ENCODE results near the gene STK11IP.

Gene STK11IP

DNA sequence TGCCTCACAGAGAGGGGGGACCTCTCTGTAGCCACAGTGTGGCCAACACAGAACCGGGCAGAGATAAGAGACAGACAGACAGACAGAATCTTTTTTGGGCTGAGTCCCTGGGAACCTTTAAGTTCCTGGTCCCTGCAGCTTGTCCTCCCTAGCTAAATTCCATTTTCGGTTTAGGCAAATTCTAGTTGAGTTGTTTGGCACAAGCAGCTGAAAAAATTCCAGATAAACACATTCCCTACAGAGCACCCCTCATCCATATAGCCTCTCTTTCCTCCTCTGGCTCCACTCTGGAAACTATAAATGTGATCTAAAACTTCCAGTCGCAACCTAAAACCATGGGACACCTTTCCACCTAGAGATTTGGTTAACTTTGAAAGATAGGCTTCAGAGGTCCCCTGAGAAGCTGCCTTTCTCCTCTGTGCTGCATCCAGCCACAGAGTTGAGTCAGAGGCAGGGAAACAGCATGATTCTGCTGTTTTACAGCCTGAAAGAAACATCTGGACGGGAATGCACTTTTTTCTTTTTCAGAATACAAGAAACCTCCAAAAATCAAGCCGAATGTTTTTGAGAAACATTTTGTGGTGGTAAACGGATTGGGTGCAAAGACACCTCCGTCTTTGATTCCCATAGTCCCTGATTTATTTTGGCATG, 60.7 kb downstream of the STK11IP start:
- DNase-seq, result no peak

DNA sequence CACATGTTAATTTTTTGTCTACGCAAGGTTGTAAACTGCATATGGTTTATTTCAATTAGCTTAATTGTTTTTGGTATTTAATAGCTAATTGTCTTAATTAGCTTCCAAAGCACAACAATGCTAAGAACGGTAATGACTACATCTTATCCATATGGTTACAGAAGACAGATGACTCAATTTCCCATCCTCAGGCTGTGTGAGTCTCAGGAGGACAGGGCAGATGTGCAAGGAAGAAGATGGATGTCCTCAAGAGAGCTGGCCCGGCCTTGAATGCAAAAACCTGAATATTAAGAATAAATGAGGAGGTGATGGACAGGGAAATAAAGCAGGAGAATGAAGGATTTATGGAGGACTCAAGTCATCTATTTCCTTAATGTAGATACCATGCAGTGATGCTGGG, 61.2 kb downstream of the STK11IP start:
- DNase-seq, result no peak

DNA sequence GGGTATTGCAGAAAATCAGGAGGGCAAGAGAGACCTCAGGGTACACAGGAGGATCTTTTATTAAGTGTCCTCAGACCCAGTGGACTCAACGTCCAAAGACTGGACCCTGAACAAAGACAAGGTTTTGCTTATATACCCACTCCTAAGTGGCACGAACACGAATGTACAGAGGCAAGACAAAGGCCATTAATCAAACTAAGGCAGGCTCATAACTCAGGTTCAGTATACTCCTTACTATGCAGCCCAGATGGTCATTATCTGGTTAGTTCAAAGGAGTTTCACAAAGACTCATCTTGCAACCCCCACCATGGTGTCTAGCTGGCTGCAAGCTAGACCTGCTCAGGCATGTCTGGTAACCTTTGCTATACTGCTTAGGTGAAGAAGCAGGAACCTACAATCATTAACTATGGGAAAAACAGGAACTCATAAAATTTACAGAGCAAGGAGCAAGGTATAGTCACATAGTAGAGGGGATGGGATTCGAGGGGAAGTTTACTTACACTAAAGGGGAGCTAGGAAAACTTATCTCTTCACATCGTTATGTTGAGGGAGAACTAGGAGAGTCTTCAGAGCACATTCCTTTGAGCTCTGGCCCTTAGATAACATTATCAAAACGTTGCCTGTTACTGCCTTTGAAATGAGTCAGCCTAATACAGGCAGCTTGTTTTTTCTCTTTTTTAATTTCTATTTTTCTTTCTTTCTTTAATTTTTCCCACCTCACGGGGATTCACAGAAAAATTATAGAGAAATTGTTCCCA, 63.7 kb downstream of the STK11IP start:
- no peak for DNase-seq

DNA sequence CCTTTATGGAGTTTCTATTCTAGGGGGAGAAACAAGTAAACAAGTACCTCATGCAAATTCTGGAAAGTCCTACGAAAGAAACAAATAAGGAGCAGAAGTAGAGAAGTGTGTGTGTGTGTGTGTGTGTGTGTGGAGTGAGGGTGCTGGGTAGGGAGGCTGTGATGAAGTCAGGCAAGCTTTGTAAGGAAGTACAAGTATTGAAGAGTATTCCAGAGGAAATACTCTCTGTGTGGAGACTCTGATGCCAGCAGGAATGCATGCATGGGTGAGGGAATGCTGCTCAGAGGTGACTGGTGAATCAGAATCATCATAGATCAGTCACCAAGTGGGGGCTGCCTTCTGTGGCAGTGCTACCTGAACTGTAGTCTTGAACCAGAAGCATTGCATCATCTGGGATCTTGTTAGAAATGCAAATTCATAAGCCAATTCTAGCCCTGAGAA, 64.3 kb downstream of the STK11IP start:
- no peak for DNase-seq

DNA sequence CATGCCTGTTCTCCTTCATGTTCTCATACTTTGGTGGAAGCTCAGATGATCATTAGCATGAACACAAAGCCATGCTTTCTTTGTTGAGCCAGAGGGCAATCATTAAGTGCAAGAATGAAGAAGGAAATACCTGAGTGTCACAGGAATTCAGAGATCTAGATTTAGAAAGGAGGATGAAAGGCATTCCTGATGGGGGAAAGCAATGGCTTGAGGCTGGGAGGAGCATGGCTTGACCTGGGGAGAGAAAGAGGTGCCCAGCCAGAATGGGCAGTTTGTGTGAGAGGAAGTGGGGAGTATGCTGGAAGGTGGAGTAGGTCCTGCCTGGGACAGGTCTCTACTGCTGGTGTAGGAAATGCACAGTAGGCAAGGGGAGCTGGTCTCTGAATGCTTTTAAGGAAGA, 64.9 kb downstream of the STK11IP start:
- no peak for DNase-seq

DNA sequence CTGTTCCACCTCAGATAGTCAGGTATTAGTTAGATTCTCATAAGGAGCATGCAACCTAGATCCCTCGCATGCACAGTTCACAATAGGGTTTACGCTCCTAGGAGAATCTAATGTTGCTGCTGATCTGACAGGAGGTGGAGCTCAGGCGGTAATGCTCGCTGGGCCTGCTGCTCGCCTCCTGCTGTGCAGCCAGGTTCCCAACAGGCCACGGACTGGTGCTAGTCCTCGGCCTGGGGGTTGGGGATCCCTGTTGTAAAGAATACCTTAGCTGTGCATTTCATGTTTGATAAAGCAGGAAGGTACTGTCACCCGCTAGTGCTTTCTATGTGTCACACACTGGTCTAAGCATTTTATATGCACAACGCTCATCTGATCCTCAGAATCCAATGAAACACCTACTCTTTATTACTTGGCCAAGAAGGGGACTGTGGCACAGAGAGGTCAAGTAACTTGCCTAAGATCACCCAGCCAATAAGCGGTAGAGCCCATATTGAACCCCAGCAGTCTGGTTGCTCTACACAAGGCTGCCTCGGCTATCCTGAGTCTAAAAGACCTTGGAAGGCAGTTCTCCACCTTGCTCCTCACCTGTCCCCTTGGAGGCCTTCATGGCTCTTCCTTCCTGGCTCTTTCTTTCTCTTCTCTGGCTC, 65.6 kb downstream of the STK11IP start:
- DNase-seq, result no peak

DNA sequence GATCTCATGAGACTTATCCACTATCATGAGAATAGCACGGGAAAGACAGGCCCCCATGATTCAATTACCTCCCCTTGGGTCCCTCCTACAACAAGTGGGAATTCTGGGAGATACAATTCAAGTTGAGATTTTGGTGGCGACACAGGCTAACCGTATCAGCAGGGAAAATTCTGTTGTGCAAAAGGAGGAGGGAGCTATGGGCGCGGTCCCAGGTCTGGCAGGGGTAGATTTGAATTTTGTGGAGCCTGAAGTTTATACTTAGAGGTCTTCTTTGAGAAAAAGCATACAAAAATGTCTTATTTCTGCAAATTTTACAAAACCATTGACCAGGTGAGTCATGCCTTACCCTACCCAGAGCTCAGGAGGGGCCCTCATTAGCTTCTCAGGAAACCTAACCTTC, 66.4 kb downstream of the STK11IP start:
- DNase-seq, result no peak

DNA sequence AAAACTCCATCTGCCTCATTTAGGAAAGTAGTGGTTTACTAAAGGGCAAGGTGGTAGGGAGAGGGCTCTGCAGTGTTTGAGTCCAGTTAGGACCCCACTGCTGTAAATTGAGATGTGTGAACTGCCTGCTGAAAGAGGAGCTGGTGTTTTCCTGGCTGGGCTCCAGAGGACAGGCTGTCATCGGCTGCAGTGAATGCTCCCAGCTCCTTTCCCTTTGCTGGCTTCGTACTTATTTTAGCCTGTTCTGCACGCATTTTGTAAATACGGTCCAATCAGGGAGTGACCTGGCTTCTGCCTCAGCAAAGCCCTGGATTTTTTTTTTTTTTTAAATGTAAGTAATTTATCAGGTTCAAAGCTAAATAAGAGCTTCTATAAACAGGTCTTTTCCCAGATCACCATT, 67.3 kb downstream of the STK11IP start:
- no peak for DNase-seq

DNA sequence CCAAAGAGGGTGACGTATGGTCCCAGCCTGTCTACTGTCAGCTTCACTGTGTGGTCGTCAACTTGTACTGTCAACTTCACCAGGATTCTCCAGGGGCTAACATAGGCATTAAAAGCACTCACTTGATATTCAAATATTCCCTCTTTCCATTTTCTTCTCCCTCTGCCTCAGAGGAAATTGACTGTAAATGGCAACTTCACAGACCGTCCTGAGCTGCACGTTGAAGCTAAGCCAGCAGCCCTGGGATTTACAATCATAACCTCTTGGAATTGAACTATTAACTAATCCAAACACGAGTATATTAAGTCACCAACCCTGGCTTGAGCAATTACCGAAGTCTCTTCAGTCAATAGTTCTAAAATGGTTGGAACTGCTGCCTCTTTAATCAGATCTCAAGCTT, 68.3 kb downstream of the STK11IP start:
- no peak for DNase-seq

All from GF-D8 (cell line).